Stimulated activated CD4-positive, alpha-beta T cell treated with anti-CD3 and anti-CD28 coated beads, TNF-alpha, amount 100 ng/mL, for 48 hours (primary cell): ENCODE data around the gene TFDP2.
A peak's percentile ranks its signal among the peaks of the same experiment; 100 is the strongest.
"Not testable (repeated sequence)": the region's sequence is repeated elsewhere in the genome, so short reads cannot be mapped to it uniquely, and the experiment has no call there.

Experiments
- DNase-seq, 3 donors: peaks; one replicate each; pipeline ENCODE4 v3.0.0-alpha.2; 2020; ENCODE audit warnings: low read depth in 3 of 3

The TFDP2 gene

GRCh38 chr3:142148792-142149672, at the start of gene TFDP2:
TFDP2 (minus strand) TSS chr3:142149544; CDS start chr3:142101749, 47,795 bp downstream.
- DNase-seq, result peak; percentile 73 to 81 (median 75)

- no peak for DNase-seq
These were observed 39.5 kb upstream of the TFDP2 start for GRCh38 chr3:142188846-142189245.

- peak in 1 of 3 donors; percentile 0 for DNase-seq
These were observed 31.5 kb upstream of the TFDP2 start for GRCh38 chr3:142180761-142181362.

GRCh38 chr3:142175478-142175877, 26.1 kb upstream of the TFDP2 start:
- no peak for DNase-seq

GRCh38 chr3:142174559-142174958, 25.2 kb upstream of the TFDP2 start:
- no peak for DNase-seq

GRCh38 chr3:142168514-142168913, 19.2 kb upstream of the TFDP2 start:
- no peak for DNase-seq

GRCh38 chr3:142165194-142165593, 15.8 kb upstream of the TFDP2 start:
- no peak for DNase-seq

- no peak for DNase-seq
These were observed 9.9 kb upstream of the TFDP2 start for GRCh38 chr3:142159083-142159740.

GRCh38 chr3:142154186-142154585, 4.8 kb upstream of the TFDP2 start:
- no peak for DNase-seq

GRCh38 chr3:142152384-142152783, 3.0 kb upstream of the TFDP2 start:
- DNase-seq, result no peak

- DNase-seq, result no peak
These were observed 2.5 kb upstream of the TFDP2 start for GRCh38 chr3:142151828-142152227.

GRCh38 chr3:142151240-142151639, 1.9 kb upstream of the TFDP2 start:
- no peak for DNase-seq

GRCh38 chr3:142150271-142150670, 927 bp upstream of the TFDP2 start:
- DNase-seq, result no peak

- no peak for DNase-seq
These were observed 289 bp upstream of the TFDP2 start for GRCh38 chr3:142149673-142149992.

GRCh38 chr3:142148044-142148791, 1.1 kb downstream of the TFDP2 start:
- no peak for DNase-seq

- DNase-seq, result not testable (repeated sequence)
These were observed 4.8 kb downstream of the TFDP2 start for GRCh38 chr3:142144587-142144986.

- DNase-seq, result not testable (repeated sequence)
These were observed 8.6 kb downstream of the TFDP2 start for GRCh38 chr3:142140608-142141285.

GRCh38 chr3:142137089-142137488, 12.3 kb downstream of the TFDP2 start:
- DNase-seq, result not testable (repeated sequence)

GRCh38 chr3:142134799-142135325, 14.5 kb downstream of the TFDP2 start:
- DNase-seq, result no peak

GRCh38 chr3:142129516-142130171, 19.7 kb downstream of the TFDP2 start:
- no peak for DNase-seq
